Keratinocyte (primary cell): ENCODE results near the gene TMEM88. TPM values are rescaled to one million over a fixed set of nuclear protein-coding genes. Genes with fewer than 3 reads are reported as not detected.

Source experiments
- DNase-seq: peaks from one replicate; pipeline ENCODE4 v3.0.0-alpha.2; 2011; ENCODE audit warnings: low read depth, missing footprints, low spot score
- FAIRE-seq: peaks from 2 replicates; lab custom pipeline; 2011; peaks lifted over from hg19 to GRCh38; lab: Jason Lieb, UNC
- H2AFZ ChIP-seq: 2 replicates; pipeline ENCODE4 v1.6.0; 2012; ENCODE audit warnings: low read length, control low read depth, inconsistent platforms; ENCODE audit not compliant: control insufficient read depth
- H3K27ac ChIP-seq: 2 replicates; pipeline ENCODE4 v1.5.1; 2011; ENCODE audit warnings: low read length; ENCODE audit not compliant: control insufficient read depth, insufficient read depth
- H3K27me3 ChIP-seq: 3 replicates; pipeline ENCODE4 v1.6.0; 2011; ENCODE audit warnings: low read length; ENCODE audit not compliant: control insufficient read depth, insufficient read depth; ENCODE audit errors: extremely low read depth
- H3K36me3 ChIP-seq, 2 experiments: 2 replicates in 1 of 2; 3 replicates in 1 of 2; pipeline ENCODE4 v1.5.1; 2011; ENCODE audit warnings: low read length in 2 of 2, mild to moderate bottlenecking in 1 of 2; ENCODE audit not compliant: control insufficient read depth in 2 of 2, insufficient read depth in 2 of 2; ENCODE audit errors: extremely low read depth in 1 of 2
- H3K4me1 ChIP-seq: 3 replicates; pipeline ENCODE4 v1.5.1; 2011; ENCODE audit warnings: low read length; ENCODE audit not compliant: control insufficient read depth, insufficient read depth; ENCODE audit errors: extremely low read depth
- H3K4me2 ChIP-seq: 3 replicates; pipeline ENCODE4 v1.6.0; 2011; ENCODE audit warnings: low read depth, low read length; ENCODE audit not compliant: control insufficient read depth, insufficient read depth; ENCODE audit errors: extremely low read depth
- H3K4me3 ChIP-seq, 3 experiments: fragments of 200-600 bp in 1 of 3; sonication (generic) in 1 of 3; 2 replicates in 2 of 3; 3 replicates in 1 of 3; pipeline ENCODE4 v1.5.1; 2011 to 2016; ENCODE audit warnings: low read length in 3 of 3, mild to moderate bottlenecking in 3 of 3, control low read depth in 2 of 3, inconsistent platforms in 1 of 3, low read depth in 1 of 3, mixed read lengths in 1 of 3, mixed run types in 1 of 3, moderate library complexity in 1 of 3; ENCODE audit not compliant: control insufficient read depth in 2 of 3, insufficient read depth in 2 of 3; ENCODE audit errors: extremely low read depth in 1 of 3
- H3K79me2 ChIP-seq: 2 replicates; pipeline ENCODE4 v1.6.0; 2012; ENCODE audit warnings: low read length; ENCODE audit not compliant: control insufficient read depth, insufficient read depth
- H3K9ac ChIP-seq: 3 replicates; pipeline ENCODE4 v1.6.0; 2011; ENCODE audit warnings: low read length; ENCODE audit not compliant: control insufficient read depth, insufficient read depth; ENCODE audit errors: extremely low read depth
- H3K9me1 ChIP-seq: 3 replicates; pipeline ENCODE4 v1.6.0; 2011; ENCODE audit warnings: low read length; ENCODE audit not compliant: control insufficient read depth, insufficient read depth; ENCODE audit errors: extremely low read depth
- H3K9me3 ChIP-seq: 2 replicates; pipeline ENCODE4 v1.5.1; 2012; ENCODE audit warnings: low read depth, low read length; ENCODE audit not compliant: control insufficient read depth
- H4K20me1 ChIP-seq: 3 replicates; pipeline ENCODE4 v1.6.0; 2011; ENCODE audit warnings: low read length; ENCODE audit not compliant: control insufficient read depth, insufficient read depth; ENCODE audit errors: extremely low read depth
- CTCF ChIP-seq, 3 experiments: IDR thresholded peaks in 1 of 3; conservative IDR thresholded peaks in 1 of 3; optimal IDR thresholded peaks in 1 of 3; 2 replicates in 2 of 3; 3 replicates in 1 of 3; pipeline versions ENCODE3 to v1.5.1; 2011; ENCODE audit warnings: low read length in 3 of 3, mild to moderate bottlenecking in 3 of 3, moderate library complexity in 2 of 3, control low read depth in 1 of 3, inconsistent platforms in 1 of 3; ENCODE audit not compliant: insufficient read depth in 2 of 3; ENCODE audit errors: extremely low read depth in 1 of 3
- EZH2 ChIP-seq: IDR thresholded peaks from one replicate; pipeline ENCODE4 v1.6.1; 2012; ENCODE audit warnings: inconsistent platforms, mild to moderate bottlenecking, low read length, moderate library complexity
- dilution Hi-C: fragments of 300-500 bp; cut with MboI; formaldehyde crosslinking; loops from one replicate; pipeline ENCODE4 v1.7.0; 2020; ENCODE audit warnings: low sequenced_read_pairs; ENCODE audit not compliant: extremely low pct_ligation_motif_present
- polyA plus RNA-seq, 5 experiments: library from polyadenylated mRNA; depleted of rRNA in 3 of 5; stranded (reverse) in 3 of 5; stranded (forward) in 1 of 5; unstranded in 1 of 5; fragments of >200 nt; gene quantifications; 1 replicate in 1 of 5; 2 replicates in 3 of 5; 3 replicates in 1 of 5; pipeline versions ENCODE4 v1.2.1 to v1.2.3, GENCODE V29; 2011 to 2012; ENCODE audit warnings: missing spikeins in 2 of 5, low read depth in 1 of 5, low replicate concordance in 1 of 5

The TMEM88 gene
- polyA plus RNA-seq, 1 donor (not counting 4 experiments of a cell fraction or from before 2014, with no cell fraction given) = 0.45 TPM

DNA sequence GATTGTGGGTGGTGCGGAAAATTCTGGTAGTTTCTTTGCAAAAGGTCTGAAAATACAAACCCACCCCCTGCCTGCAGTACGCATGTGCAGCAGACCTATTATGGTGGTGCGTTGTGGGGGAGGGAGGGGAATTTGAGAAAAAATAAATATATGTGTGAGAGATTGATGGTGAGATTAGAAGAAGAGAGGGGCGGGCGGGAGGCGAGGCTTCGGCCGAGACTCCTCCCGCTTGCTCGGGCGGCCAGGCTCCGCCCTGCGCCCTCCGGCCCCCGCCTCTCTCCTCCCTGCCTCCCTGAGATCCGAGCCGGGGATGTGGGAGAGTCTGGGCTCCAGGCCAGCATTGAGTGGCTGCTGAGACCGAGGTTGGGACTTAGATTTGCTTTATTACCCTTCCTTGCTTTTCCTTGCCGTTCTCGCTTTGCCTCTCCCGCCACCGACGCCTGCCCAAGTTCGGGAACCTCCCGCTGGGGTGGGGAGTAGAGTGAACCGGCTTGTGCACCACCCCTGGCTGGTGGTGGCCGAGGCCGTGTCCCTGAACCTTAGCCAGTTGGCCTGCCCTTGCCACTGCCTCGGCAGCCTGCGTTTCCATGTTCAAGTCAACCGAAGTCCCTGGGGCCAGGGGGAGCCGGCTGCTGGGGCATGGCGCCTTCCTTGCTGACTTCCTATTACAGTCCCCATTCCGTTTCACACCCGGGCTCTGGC, 32.8 kb downstream of the TMEM88 start:
- H3K9me1 ChIP-seq = no peaks in the 10 kb centered on the region
- peak overlapping the region; percentile 61 to 86 (median 76) for H3K4me3 ChIP-seq
- no peaks in the 10 kb centered on the region for H3K27me3 ChIP-seq
- FAIRE-seq = peak; percentile 51
- peaks cover 11 to 25% of the 10 kb centered on the region in 2 experiments for H3K36me3 ChIP-seq
- no peak for DNase-seq
- peaks cover 18% of the 10 kb centered on the region for H3K79me2 ChIP-seq
- TF ChIP-seq CTCF (optimal IDR thresholded peaks at IDR 0.05 in 1 of 3, IDR thresholded peaks at IDR 0.05 in 1 of 3, conservative IDR thresholded peaks at IDR 0.05 in 1 of 3; ENCODE audit: extremely low read depth in 1 of 3, insufficient read depth in 2 of 3, low read length in 3 of 3) (no peak), EZH2 (no peak)
- no peaks in the 10 kb centered on the region for H4K20me1 ChIP-seq
- dilution Hi-C loops = no loop called here
- peak overlapping the region; percentile 79 for H2AFZ ChIP-seq
- H3K9ac ChIP-seq = peak overlapping the region; percentile 87
- H3K4me2 ChIP-seq = peak overlapping the region; percentile 88
- H3K4me1 ChIP-seq = peaks cover 40% of the 10 kb centered on the region
- H3K27ac ChIP-seq = peak overlapping the region; percentile 89
- no peaks in the 10 kb centered on the region for H3K9me3 ChIP-seq

DNA sequence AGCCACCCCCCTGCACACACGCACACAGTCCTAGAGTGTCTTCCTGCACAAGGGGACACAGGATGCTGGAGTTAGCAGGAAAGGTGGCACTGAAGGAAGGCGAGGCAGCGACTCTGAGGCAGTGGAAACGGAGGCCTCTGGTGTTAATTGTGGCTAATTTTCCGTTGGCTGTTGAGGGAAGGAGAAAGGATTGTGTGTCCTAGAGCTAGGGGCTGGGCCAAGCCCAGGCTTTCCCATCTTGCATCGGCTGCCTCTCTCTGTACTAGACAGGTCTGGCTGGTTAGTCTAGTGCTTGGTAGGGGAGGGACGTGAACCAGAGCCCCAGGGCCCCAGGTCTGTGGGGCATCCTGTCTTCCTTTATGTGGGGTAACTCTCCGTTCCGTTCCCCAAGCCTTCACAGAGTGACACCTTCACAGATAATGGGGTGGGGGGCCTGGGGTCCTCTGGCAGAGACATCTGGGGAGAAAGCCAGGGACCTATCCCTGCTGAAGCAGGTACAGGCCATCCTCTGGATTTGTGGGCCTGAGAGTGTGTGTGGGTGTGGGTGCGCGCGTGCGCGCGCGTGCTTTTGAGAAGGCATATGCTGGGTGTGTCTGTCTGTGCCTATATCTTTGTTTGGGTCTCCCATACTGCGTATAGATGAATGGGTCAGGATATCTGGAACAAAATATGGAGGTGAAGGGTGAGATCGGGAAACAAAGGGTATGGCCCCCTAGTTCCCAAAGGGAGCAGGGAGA, 33.5 kb downstream of the TMEM88 start, which contains the start of gene CHD3:
TSS of gene CHD3 (plus strand) at position 606 of the 737 bp plus-strand sequence. CDS start 212 bp downstream, outside the sequence.
- Histone ChIP-seq H3K79me2 (peaks cover 18% of the 10 kb centered on the region), H3K9ac (peak within 1 kb of the TSS; percentile 87), H4K20me1 (no peaks in the 10 kb centered on the region), H3K36me3 (peaks cover 11 to 26% of the 10 kb centered on the region in 2 experiments), H3K4me1 (peaks cover 35% of the 10 kb centered on the region), H3K9me3 (no peaks in the 10 kb centered on the region), H3K27ac (peak within 1 kb of the TSS; percentile 89), H3K9me1 (no peaks in the 10 kb centered on the region), H3K27me3 (no peaks in the 10 kb centered on the region), H3K4me3 (peak within 1 kb of the TSS; percentile 57 to 76 (median 61)), H2AFZ (peak within 1 kb of the TSS; percentile 79), H3K4me2 (peak within 1 kb of the TSS; percentile 88)
- DNase-seq (no peak), FAIRE-seq (peak; percentile 89)
- dilution Hi-C loops = no loop called here
- TF ChIP-seq CTCF (optimal IDR thresholded peaks at IDR 0.05 in 1 of 3, IDR thresholded peaks at IDR 0.05 in 1 of 3, conservative IDR thresholded peaks at IDR 0.05 in 1 of 3; ENCODE audit: extremely low read depth in 1 of 3, insufficient read depth in 2 of 3, low read length in 3 of 3) = no peak
- TF ChIP-seq EZH2 = no peak
